Astrocyte (in vitro differentiated cells and primary cell): ENCODE data around the gene TOLLIP. TPM values are rescaled to one million over a fixed set of nuclear protein-coding genes. Genes with fewer than 3 reads are reported as not detected.

ENCODE experiments used
- DNase-seq: peaks from one replicate; pipeline ENCODE4 v3.0.0-alpha.2; 2010; ENCODE audit warnings: low read depth
- FAIRE-seq: peaks from 2 replicates; lab custom pipeline; 2011; peaks lifted over from hg19 to GRCh38; lab: Jason Lieb, UNC
- H2AFZ ChIP-seq: 2 replicates; pipeline ENCODE4 v1.6.0; 2012; ENCODE audit warnings: low read depth, low read length, inconsistent platforms
- H3K27ac ChIP-seq: 2 replicates; pipeline ENCODE4 v1.5.1; 2011; ENCODE audit warnings: low read depth, low read length, inconsistent platforms
- H3K27me3 ChIP-seq: 2 replicates; pipeline ENCODE4 v1.6.0; 2011; ENCODE audit warnings: low read length, inconsistent platforms; ENCODE audit not compliant: insufficient read depth
- H3K36me3 ChIP-seq: 2 replicates; pipeline ENCODE4 v1.5.1; 2011; ENCODE audit warnings: low read length, inconsistent platforms; ENCODE audit not compliant: insufficient read depth
- H3K4me1 ChIP-seq: 2 replicates; pipeline ENCODE4 v1.5.1; 2011; ENCODE audit warnings: low read length, inconsistent platforms; ENCODE audit not compliant: insufficient read depth
- H3K4me2 ChIP-seq: 2 replicates; pipeline ENCODE4 v1.6.0; 2012; ENCODE audit warnings: low read length, inconsistent platforms
- H3K4me3 ChIP-seq: 2 replicates; pipeline ENCODE4 v1.5.1; 2011; ENCODE audit warnings: low read depth, mild to moderate bottlenecking, low read length, inconsistent platforms; ENCODE audit not compliant: insufficient read depth
- H3K79me2 ChIP-seq: 2 replicates; pipeline ENCODE4 v1.6.0; 2012; ENCODE audit warnings: mild to moderate bottlenecking, low read length, inconsistent platforms; ENCODE audit not compliant: insufficient read depth
- H3K9ac ChIP-seq: 2 replicates; pipeline ENCODE4 v1.6.0; 2012; ENCODE audit warnings: mild to moderate bottlenecking, low read length, inconsistent platforms
- H3K9me3 ChIP-seq: 2 replicates; pipeline ENCODE4 v1.5.1; 2012; ENCODE audit warnings: low read depth, mild to moderate bottlenecking, low read length, inconsistent platforms; ENCODE audit not compliant: insufficient read depth
- H4K20me1 ChIP-seq: 2 replicates; pipeline ENCODE4 v1.6.0; 2012; ENCODE audit warnings: low read length, inconsistent platforms; ENCODE audit not compliant: insufficient read depth
- H3K27ac Mint-ChIP-seq: one replicate; pipeline ENCODE4 v1.8.0; 2021; ENCODE audit warnings: mild to moderate bottlenecking, mixed read lengths; ENCODE audit not compliant: unreplicated experiment
- H3K27me3 Mint-ChIP-seq: one replicate; pipeline ENCODE4 v1.8.0; 2021; ENCODE audit warnings: low read depth, mixed read lengths; ENCODE audit not compliant: unreplicated experiment
- H3K36me3 Mint-ChIP-seq: one replicate; pipeline ENCODE4 v1.8.0; 2021; ENCODE audit warnings: low read depth, mixed read lengths; ENCODE audit not compliant: unreplicated experiment
- H3K4me1 Mint-ChIP-seq: one replicate; pipeline ENCODE4 v1.8.0; 2021; ENCODE audit warnings: low read depth, mixed read lengths; ENCODE audit not compliant: unreplicated experiment
- H3K4me3 Mint-ChIP-seq: one replicate; pipeline ENCODE4 v1.8.0; 2021; ENCODE audit warnings: mild to moderate bottlenecking, moderate library complexity, mixed read lengths; ENCODE audit not compliant: unreplicated experiment
- H3K9me3 Mint-ChIP-seq: one replicate; pipeline ENCODE4 v1.8.0; 2021; ENCODE audit warnings: mild to moderate bottlenecking, mixed read lengths; ENCODE audit not compliant: unreplicated experiment
- EZH2 ChIP-seq: IDR thresholded peaks from 2 replicates; pipeline ENCODE4 v1.6.1; 2012; ENCODE audit warnings: mild to moderate bottlenecking, low read length, inconsistent platforms; ENCODE audit not compliant: insufficient read depth
- total RNA-seq: library from RNA; stranded (reverse); gene quantifications from 2 replicates; pipeline ENCODE4 v1.2.1, GENCODE V29; 2021
- TF ChIP-seq, protein P1 (sequence below): IDR thresholded peaks from 2 replicates; pipeline ENCODE4 v1.5.1; 2011; ENCODE audit warnings: low read depth, mild to moderate bottlenecking, inconsistent platforms, low read length, moderate library complexity; ENCODE audit not compliant: insufficient read depth

Gene TOLLIP
- total RNA-seq, 1 donor from 2014 or later, result 46.4 TPM

DNA sequence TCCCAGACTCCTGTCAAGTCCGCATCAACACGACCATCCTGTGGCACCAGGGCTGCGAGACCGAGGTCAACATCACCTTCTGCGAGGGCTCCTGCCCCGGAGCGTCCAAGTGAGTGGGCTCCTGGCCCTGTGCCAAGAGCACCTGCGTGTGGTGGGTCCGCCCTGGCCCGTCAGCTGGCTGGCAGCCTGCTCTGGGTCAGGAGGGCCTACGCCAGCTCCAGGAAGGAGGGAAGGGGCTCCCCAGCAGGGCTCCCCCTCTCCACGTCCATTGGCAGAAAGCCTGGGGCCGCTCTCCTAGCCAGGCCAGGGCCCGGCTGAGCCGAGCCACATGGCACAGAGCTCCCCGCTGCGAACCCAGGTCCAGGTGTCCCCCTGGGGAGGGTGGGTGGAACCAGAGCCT, 48.8 kb downstream of the TOLLIP start:
- no peak overlapping the region for H3K27ac ChIP-seq
- H3K4me1 Mint-ChIP-seq, result no peaks in the 10 kb centered on the region

GRCh38 chr11:1260023-1260501, 49.4 kb downstream of the TOLLIP start:
- H3K4me3 ChIP-seq, result no peak overlapping the region
- Mint-ChIP-seq H3K27ac (no peak overlapping the region), H3K4me3 (no peak overlapping the region), H3K27me3 (peaks cover 2% of the 10 kb centered on the region), H3K9me3 (peaks cover 3% of the 10 kb centered on the region), H3K36me3 (no peaks in the 10 kb centered on the region), H3K4me1 (no peaks in the 10 kb centered on the region)
- H3K27ac ChIP-seq, result no peak overlapping the region
- H4K20me1 ChIP-seq, result no peaks in the 10 kb centered on the region
- no peak overlapping the region for H3K9ac ChIP-seq
- no peaks in the 10 kb centered on the region for H3K9me3 ChIP-seq
- no peaks in the 10 kb centered on the region for H3K36me3 ChIP-seq
- H3K4me2 ChIP-seq, result no peak overlapping the region
- TF ChIP-seq, protein P1, sequence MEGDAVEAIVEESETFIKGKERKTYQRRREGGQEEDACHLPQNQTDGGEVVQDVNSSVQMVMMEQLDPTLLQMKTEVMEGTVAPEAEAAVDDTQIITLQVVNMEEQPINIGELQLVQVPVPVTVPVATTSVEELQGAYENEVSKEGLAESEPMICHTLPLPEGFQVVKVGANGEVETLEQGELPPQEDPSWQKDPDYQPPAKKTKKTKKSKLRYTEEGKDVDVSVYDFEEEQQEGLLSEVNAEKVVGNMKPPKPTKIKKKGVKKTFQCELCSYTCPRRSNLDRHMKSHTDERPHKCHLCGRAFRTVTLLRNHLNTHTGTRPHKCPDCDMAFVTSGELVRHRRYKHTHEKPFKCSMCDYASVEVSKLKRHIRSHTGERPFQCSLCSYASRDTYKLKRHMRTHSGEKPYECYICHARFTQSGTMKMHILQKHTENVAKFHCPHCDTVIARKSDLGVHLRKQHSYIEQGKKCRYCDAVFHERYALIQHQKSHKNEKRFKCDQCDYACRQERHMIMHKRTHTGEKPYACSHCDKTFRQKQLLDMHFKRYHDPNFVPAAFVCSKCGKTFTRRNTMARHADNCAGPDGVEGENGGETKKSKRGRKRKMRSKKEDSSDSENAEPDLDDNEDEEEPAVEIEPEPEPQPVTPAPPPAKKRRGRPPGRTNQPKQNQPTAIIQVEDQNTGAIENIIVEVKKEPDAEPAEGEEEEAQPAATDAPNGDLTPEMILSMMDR, result no peak
- TF ChIP-seq EZH2, result no peak
- FAIRE-seq (no peak), DNase-seq (no peak)
- H3K79me2 ChIP-seq, result no peaks in the 10 kb centered on the region
- H3K27me3 ChIP-seq, result no peaks in the 10 kb centered on the region
- no peak overlapping the region for H2AFZ ChIP-seq
- no peaks in the 10 kb centered on the region for H3K4me1 ChIP-seq

More for the DNA sequence above, 48.8 kb downstream of the TOLLIP start:
- no peak overlapping the region for H3K27ac Mint-ChIP-seq
- FAIRE-seq (no peak), DNase-seq (no peak)
- TF ChIP-seq EZH2, result no peak
- TF ChIP-seq, protein P1, result no peak
- Histone ChIP-seq H3K4me1 (no peaks in the 10 kb centered on the region), H3K9ac (no peak overlapping the region), H4K20me1 (no peaks in the 10 kb centered on the region), H2AFZ (no peak overlapping the region), H3K4me2 (no peak overlapping the region), H3K79me2 (no peaks in the 10 kb centered on the region), H3K27me3 (no peaks in the 10 kb centered on the region), H3K4me3 (no peak overlapping the region), H3K36me3 (no peaks in the 10 kb centered on the region), H3K9me3 (no peaks in the 10 kb centered on the region)
- H3K9me3 Mint-ChIP-seq, result peaks cover 3% of the 10 kb centered on the region
- peaks cover 2% of the 10 kb centered on the region for H3K27me3 Mint-ChIP-seq
- no peak overlapping the region for H3K4me3 Mint-ChIP-seq
- no peaks in the 10 kb centered on the region for H3K36me3 Mint-ChIP-seq

DNA sequence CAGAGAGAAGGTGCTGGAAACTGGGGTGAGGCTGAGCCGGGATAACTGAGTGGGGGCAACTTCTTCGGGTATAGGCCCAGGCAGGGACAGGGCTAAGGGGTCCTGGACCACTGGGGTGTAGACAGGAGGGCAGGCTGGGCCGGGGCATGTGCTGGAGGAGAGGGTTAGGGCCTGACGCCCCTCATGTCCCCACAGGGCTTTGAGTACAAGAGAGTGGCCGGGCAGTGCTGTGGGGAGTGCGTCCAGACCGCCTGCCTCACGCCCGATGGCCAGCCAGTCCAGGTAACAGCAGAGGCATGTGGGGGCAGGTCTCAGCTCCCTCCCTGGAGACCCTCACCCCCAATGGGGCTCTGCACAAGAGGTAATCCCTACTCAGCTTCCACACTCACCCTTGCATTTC, 49.9 kb downstream of the TOLLIP start:
- Histone ChIP-seq H3K9ac (no peak overlapping the region), H4K20me1 (no peaks in the 10 kb centered on the region), H3K79me2 (no peaks in the 10 kb centered on the region), H3K9me3 (no peaks in the 10 kb centered on the region), H3K4me2 (no peak overlapping the region), H3K4me1 (no peaks in the 10 kb centered on the region), H3K27ac (no peak overlapping the region), H2AFZ (no peak overlapping the region), H3K4me3 (no peak overlapping the region), H3K27me3 (no peaks in the 10 kb centered on the region), H3K36me3 (no peaks in the 10 kb centered on the region)
- Mint-ChIP-seq H3K27ac (no peak overlapping the region), H3K36me3 (no peaks in the 10 kb centered on the region), H3K27me3 (peaks cover 2% of the 10 kb centered on the region), H3K4me3 (no peak overlapping the region), H3K4me1 (no peaks in the 10 kb centered on the region), H3K9me3 (peaks cover 2% of the 10 kb centered on the region)
- DNase-seq, result no peak
- TF ChIP-seq, protein P1, result no peak
- TF ChIP-seq EZH2, result no peak
- FAIRE-seq, result no peak
